HG03378 (cell line): ENCODE results near the gene PRR36.

ENCODE experiments used
- ATAC-seq: cut with Tn5 transposase; IDR thresholded peaks from one replicate; pipeline ENCODE4 v1.9.1; 2021; ENCODE audit warnings: mild to moderate bottlenecking, moderate library complexity; ENCODE audit not compliant: unreplicated experiment

The PRR36 gene

GRCh38 chr19:7873304-7874075 lies 700 bp downstream of the PRR36 start:
- ATAC-seq: no peak

GRCh38 chr19:7872306-7873204 lies 1.6 kb downstream of the PRR36 start:
- ATAC-seq: no peak

- ATAC-seq: no peak
These were observed 2.5 kb downstream of the PRR36 start for GRCh38 chr19:7871437-7872305.

- no peak for ATAC-seq
These were observed 3.4 kb downstream of the PRR36 start for GRCh38 chr19:7870571-7871436.

- no peak for ATAC-seq
These were observed 4.2 kb downstream of the PRR36 start for GRCh38 chr19:7869910-7870511.

- peak; percentile 43 for ATAC-seq
These were observed 4.7 kb downstream of the PRR36 start for GRCh38 chr19:7869453-7869909.

- ATAC-seq: peak; percentile 47
These were observed 5.3 kb downstream of the PRR36 start for GRCh38 chr19:7868671-7869452.

GRCh38 chr19:7868326-7868670 lies 5.9 kb downstream of the PRR36 start:
- no peak for ATAC-seq

GRCh38 chr19:7867092-7867844 lies 6.9 kb downstream of the PRR36 start:
- no peak for ATAC-seq

- no peak for ATAC-seq
These were observed 7.6 kb downstream of the PRR36 start for GRCh38 chr19:7866399-7867091.

GRCh38 chr19:7865262-7865911 lies 8.8 kb downstream of the PRR36 start:
- no peak for ATAC-seq

- ATAC-seq: no peak
These were observed 9.5 kb downstream of the PRR36 start for GRCh38 chr19:7864690-7865074.

- no peak for ATAC-seq
These were observed 10.1 kb downstream of the PRR36 start for GRCh38 chr19:7863971-7864689.

GRCh38 chr19:7863157-7863970 lies 10.8 kb downstream of the PRR36 start:
- no peak for ATAC-seq

- no peak for ATAC-seq
These were observed 11.7 kb downstream of the PRR36 start for GRCh38 chr19:7862413-7862951.
